A549 treated with AZD9567 at 1 μM for 4 hours (cell line): ENCODE results near the gene PABPC5. TPM values are rescaled to one million over a fixed set of nuclear protein-coding genes. Genes with fewer than 3 reads are reported as not detected.

Experiments used
- total RNA-seq: library from RNA; stranded (reverse); fragments of 200-300 nt; extraction: Qiagen RNA extraction; gene quantifications from 5 replicates; pipeline ENCODE4 v1.2.3, GENCODE V29; 2022; ENCODE audit not compliant: insufficient read depth

The PABPC5 gene
- not detected in 5 replicates for total RNA-seq

GRCh38 chrX:91434351-91435168, at the start of gene PABPC5:
Gene PABPC5, plus strand, starts transcription at chrX:91434839. Its CDS starts 739 bp downstream, at chrX:91435578.

